ENCODE results near the gene RPL5. TPM values are rescaled to one million over a fixed set of nuclear protein-coding genes. Genes with fewer than 3 reads are reported as not detected.

RPL5 gene
- polyA plus RNA-seq, 3 donors = 921 to 1,114 (median 953) TPM

GRCh38 chr1:92857817-92858216 is 26.0 kb downstream of the RPL5 start:
- Mint-ChIP-seq H3K4me1 (peaks cover 30% of the 10 kb centered on the region), H3K27ac (no peak overlapping the region)

GRCh38 chr1:92858564-92859399 is 26.9 kb downstream of the RPL5 start:
- Mint-ChIP-seq H3K4me3 (peak overlapping the region; percentile 7 to 54), H3K27ac (no peak overlapping the region), H3K9me3 (peaks cover 0 to 3% (median 0%) of the 10 kb centered on the region in 7 donors), H3K36me3 (no peaks in the 10 kb centered on the region), H3K4me1 (peaks cover 22% of the 10 kb centered on the region), H3K27me3 (ENCODE audit: low read depth in 3 of 3) (peaks cover 0 to 1% (median 0%) of the 10 kb centered on the region in 3 donors)
- Histone ChIP-seq H4K20me1 (ENCODE audit: insufficient read depth, low read length) (no peaks in the 10 kb centered on the region), H3K36me3 (replicated peaks in 1 of 2; ENCODE audit: control insufficient read depth in 1 of 2, insufficient read depth in 2 of 2, low read length in 2 of 2) (no peaks in the 10 kb centered on the region), H3K9me3 (replicated peaks in 1 of 2; ENCODE audit: control insufficient read depth in 1 of 2, insufficient read depth in 1 of 2, low read length in 2 of 2) (no peaks in the 10 kb centered on the region), H3K4me2 (replicated peaks; ENCODE audit: extremely low read depth, low read length, poor library complexity, severe bottlenecking) (peak overlapping the region; percentile 20), H3K79me2 (ENCODE audit: insufficient read depth, low read length) (no peaks in the 10 kb centered on the region), H3K27ac (ENCODE audit: low read depth in 1 of 2, low read length in 2 of 2) (no peak overlapping the region), H3K4me3 (replicated peaks in 1 of 3; ENCODE audit: low read depth in 2 of 3, low read length in 3 of 3) (no peak overlapping the region), H3K4me1 (ENCODE audit: control insufficient read depth in 1 of 2, insufficient read depth in 2 of 2, low read length in 2 of 2) (peaks cover 10 to 13% of the 10 kb centered on the region in 2 donors), H3K9ac (ENCODE audit: insufficient read depth, low read length, poor library complexity, severe bottlenecking) (no peak overlapping the region), H3K27me3 (ENCODE audit: control insufficient read depth in 2 of 2, insufficient read depth in 2 of 2, low read length in 2 of 2) (no peaks in the 10 kb centered on the region), H2AFZ (ENCODE audit: insufficient read depth, low read depth, low read length, poor library complexity, severe bottlenecking) (no peak overlapping the region)
- peak; percentile 97 for TF ChIP-seq CTCF (IDR thresholded peaks at IDR 0.05)
- peak; percentile 58 to 74 (median 69) for DNase-seq
- 58% methylated on average over 7 of the region's 13 CpGs for WGBS (ENCODE audit: insufficient coverage)
- intact Hi-C loops (cut with micrococcal nuclease) = loop anchor here (2.0 kb wide), 1 partner anchor 136 kb away; no protein-coding TSS in a partner anchor

More at GRCh38 chr1:92857817-92858216, 26.0 kb downstream of the RPL5 start:
- H3K4me2 ChIP-seq (replicated peaks; ENCODE audit: extremely low read depth, low read length, poor library complexity, severe bottlenecking) = no peak overlapping the region
- TF ChIP-seq CTCF (IDR thresholded peaks at IDR 0.05) = no peak
- no peak overlapping the region for H3K27ac ChIP-seq (ENCODE audit: low read depth in 1 of 2, low read length in 2 of 2)
- H2AFZ ChIP-seq (ENCODE audit: insufficient read depth, low read depth, low read length, poor library complexity, severe bottlenecking) = no peak overlapping the region
- H3K36me3 ChIP-seq (replicated peaks in 1 of 2; ENCODE audit: control insufficient read depth in 1 of 2, insufficient read depth in 2 of 2, low read length in 2 of 2) = no peaks in the 10 kb centered on the region
- 100% methylated on average over 1 of the region's 5 CpGs for WGBS (ENCODE audit: insufficient coverage)
- Mint-ChIP-seq H3K4me3 (no peak overlapping the region), H3K36me3 (no peaks in the 10 kb centered on the region), H3K9me3 (peaks cover 0 to 3% (median 0%) of the 10 kb centered on the region in 7 donors), H3K27me3 (ENCODE audit: low read depth in 3 of 3) (peaks cover 0 to 1% (median 0%) of the 10 kb centered on the region in 3 donors)
- DNase-seq = no peak
- H3K4me3 ChIP-seq (replicated peaks in 1 of 3; ENCODE audit: low read depth in 2 of 3, low read length in 3 of 3) = no peak overlapping the region
- intact Hi-C loops (cut with micrococcal nuclease) = loop anchor here (2.0 kb wide), 1 partner anchor 137 kb away; no protein-coding TSS in a partner anchor
- H4K20me1 ChIP-seq (ENCODE audit: insufficient read depth, low read length) = no peaks in the 10 kb centered on the region
- H3K9ac ChIP-seq (ENCODE audit: insufficient read depth, low read length, poor library complexity, severe bottlenecking) = no peak overlapping the region
- H3K9me3 ChIP-seq (replicated peaks in 1 of 2; ENCODE audit: control insufficient read depth in 1 of 2, insufficient read depth in 1 of 2, low read length in 2 of 2) = no peaks in the 10 kb centered on the region
- no peaks in the 10 kb centered on the region for H3K79me2 ChIP-seq (ENCODE audit: insufficient read depth, low read length)
- H3K4me1 ChIP-seq (ENCODE audit: control insufficient read depth in 1 of 2, insufficient read depth in 2 of 2, low read length in 2 of 2) = peaks cover 19 to 20% of the 10 kb centered on the region in 2 donors
- H3K27me3 ChIP-seq (ENCODE audit: control insufficient read depth in 2 of 2, insufficient read depth in 2 of 2, low read length in 2 of 2) = no peaks in the 10 kb centered on the region

All from CD14-positive monocyte (primary cell).